ENCODE data around the gene NDUFA6. TPM values are rescaled to one million over a fixed set of nuclear protein-coding genes. Genes with fewer than 3 reads are reported as not detected.
"Not testable (repeated sequence)": the region's sequence is repeated elsewhere in the genome, so short reads cannot be mapped to it uniquely, and the experiment has no call there.

The NDUFA6 gene
- 10 to 100 TPM; 94.8 to 97.1 TPM for total RNA-seq

- Mint-ChIP-seq H3K27me3 (no peaks in the 10 kb centered on the region), H3K4me3 (peak within 1 kb of the TSS; percentile 99), H3K4me1 (peaks cover 31% of the 10 kb centered on the region), H3K9me3 (peaks cover 10% of the 10 kb centered on the region), H3K27ac (peak within 1 kb of the TSS; percentile 99), H3K36me3 (ENCODE audit: low read depth) (peaks cover 36% of the 10 kb centered on the region)
- ChIA-PET POLR2A (interaction anchor here (0.5 to 4.9 kb wide), 51 partner anchors 9 to 805 kb away, joined by 3 to 185 read pairs (median 5); partner anchors contain the start of genes CCDC134, CENPM, MEI1 and NAGA), CTCF (interaction anchor here (0.7 to 4.2 kb wide), 40 partner anchors 8 to 394 kb away, joined by 3 to 47 read pairs (median 5); partner anchors contain the start of genes CENPM, NAGA, SEPTIN3 and SMDT1)
- peak; percentile 99 for DNase-seq
Measured at GRCh38 chr22:42090596-42091454, at the start of gene NDUFA6. NDUFA6 (minus strand) TSS chr22:42090772; CDS start chr22:42090744, 28 bp downstream.

- CTCF ChIA-PET; H3K9me3 Mint-ChIP-seq; H3K27me3 Mint-ChIP-seq; H3K4me1 Mint-ChIP-seq; H3K36me3 Mint-ChIP-seq (ENCODE audit: low read depth); DNase-seq; POLR2A ChIA-PET; H3K27ac Mint-ChIP-seq; H3K4me3 Mint-ChIP-seq: not testable (repeated sequence)
Measured at GRCh38 chr22:42140153-42140552, 49.6 kb upstream of the NDUFA6 start.

GRCh38 chr22:42139508-42139907 lies 48.9 kb upstream of the NDUFA6 start:
- H3K4me1 Mint-ChIP-seq; H3K4me3 Mint-ChIP-seq; H3K27ac Mint-ChIP-seq; CTCF ChIA-PET; H3K9me3 Mint-ChIP-seq; H3K27me3 Mint-ChIP-seq; H3K36me3 Mint-ChIP-seq (ENCODE audit: low read depth); DNase-seq: not testable (repeated sequence)
- POLR2A ChIA-PET: interaction anchor here (1.0 kb wide), 1 partner anchor 49 kb away, joined by 3 read pairs; the partner anchor contains the start of gene NDUFA6

GRCh38 chr22:42138972-42139371 lies 48.4 kb upstream of the NDUFA6 start:
- ChIA-PET POLR2A (interaction anchor here (1.0 kb wide), 1 partner anchor 48 kb away, joined by 3 read pairs; the partner anchor contains the start of gene NDUFA6), CTCF (no interaction called here)
- H3K4me1 Mint-ChIP-seq: no peaks in the 10 kb centered on the region
- no peak for DNase-seq
- H3K9me3 Mint-ChIP-seq: no peaks in the 10 kb centered on the region
- no peak overlapping the region for H3K27ac Mint-ChIP-seq
- H3K27me3 Mint-ChIP-seq: no peaks in the 10 kb centered on the region
- no peak overlapping the region for H3K4me3 Mint-ChIP-seq
- H3K36me3 Mint-ChIP-seq (ENCODE audit: low read depth): peaks cover 3% of the 10 kb centered on the region

- no peak for DNase-seq
- H3K27ac Mint-ChIP-seq: no peak overlapping the region
- H3K36me3 Mint-ChIP-seq (ENCODE audit: low read depth): peaks cover 2% of the 10 kb centered on the region
- no peaks in the 10 kb centered on the region for H3K9me3 Mint-ChIP-seq
- no peaks in the 10 kb centered on the region for H3K4me1 Mint-ChIP-seq
- no peaks in the 10 kb centered on the region for H3K27me3 Mint-ChIP-seq
- ChIA-PET POLR2A (interaction anchor here (1.0 kb wide), 1 partner anchor 47 kb away, joined by 3 read pairs; the partner anchor contains the start of gene NDUFA6), CTCF (no interaction called here)
- H3K4me3 Mint-ChIP-seq: no peak overlapping the region
Measured at GRCh38 chr22:42138122-42138770, 47.7 kb upstream of the NDUFA6 start.

GRCh38 chr22:42135688-42136087 lies 45.1 kb upstream of the NDUFA6 start:
- H3K27ac Mint-ChIP-seq; H3K4me1 Mint-ChIP-seq; H3K27me3 Mint-ChIP-seq; POLR2A ChIA-PET; DNase-seq; H3K4me3 Mint-ChIP-seq; H3K36me3 Mint-ChIP-seq (ENCODE audit: low read depth); H3K9me3 Mint-ChIP-seq: not testable (repeated sequence)
- CTCF ChIA-PET: interaction anchor here (1.9 kb wide), 1 partner anchor 45 kb away, joined by 7 read pairs; the partner anchor contains the start of gene NDUFA6

- no peaks in the 10 kb centered on the region for H3K9me3 Mint-ChIP-seq
- H3K27me3 Mint-ChIP-seq: no peaks in the 10 kb centered on the region
- CTCF ChIA-PET: interaction anchor here (1.9 kb wide), 1 partner anchor 44 kb away, joined by 7 read pairs; the partner anchor contains the start of gene NDUFA6
- DNase-seq: no peak
- no peaks in the 10 kb centered on the region for H3K36me3 Mint-ChIP-seq (ENCODE audit: low read depth)
- no peaks in the 10 kb centered on the region for H3K4me1 Mint-ChIP-seq
- H3K4me3 Mint-ChIP-seq: no peak overlapping the region
- POLR2A ChIA-PET: interaction anchor here (0.7 to 1.8 kb wide), 5 partner anchors 12 to 374 kb away, joined by 3 to 5 read pairs (median 4); partner anchors contain the start of genes NDUFA6 and SMDT1
- H3K27ac Mint-ChIP-seq: no peak overlapping the region
Measured at GRCh38 chr22:42134100-42135020, 43.8 kb upstream of the NDUFA6 start.

- DNase-seq: no peak
- POLR2A ChIA-PET: no interaction called here
- Mint-ChIP-seq H3K27me3 (no peaks in the 10 kb centered on the region), H3K9me3 (no peaks in the 10 kb centered on the region), H3K36me3 (ENCODE audit: low read depth) (no peaks in the 10 kb centered on the region), H3K4me3 (no peak overlapping the region), H3K4me1 (no peaks in the 10 kb centered on the region), H3K27ac (no peak overlapping the region)
- CTCF ChIA-PET: interaction anchor here (2.1 kb wide), 1 partner anchor 42 kb away, joined by 7 read pairs; the partner anchor contains the start of gene NDUFA6
Measured at GRCh38 chr22:42132457-42132856, 41.9 kb upstream of the NDUFA6 start.

GRCh38 chr22:42131562-42131961 lies 41.0 kb upstream of the NDUFA6 start:
- H3K4me1 Mint-ChIP-seq: no peaks in the 10 kb centered on the region
- no peaks in the 10 kb centered on the region for H3K36me3 Mint-ChIP-seq (ENCODE audit: low read depth)
- POLR2A ChIA-PET: no interaction called here
- DNase-seq: no peak
- no peaks in the 10 kb centered on the region for H3K27me3 Mint-ChIP-seq
- H3K9me3 Mint-ChIP-seq: no peaks in the 10 kb centered on the region
- CTCF ChIA-PET: interaction anchor here (2.1 kb wide), 1 partner anchor 41 kb away, joined by 7 read pairs; the partner anchor contains the start of gene NDUFA6
- no peak overlapping the region for H3K27ac Mint-ChIP-seq
- H3K4me3 Mint-ChIP-seq: no peak overlapping the region

- H3K4me3 Mint-ChIP-seq; H3K27me3 Mint-ChIP-seq; CTCF ChIA-PET; DNase-seq; H3K9me3 Mint-ChIP-seq; H3K27ac Mint-ChIP-seq; POLR2A ChIA-PET; H3K36me3 Mint-ChIP-seq (ENCODE audit: low read depth); H3K4me1 Mint-ChIP-seq: not testable (repeated sequence)
Measured at GRCh38 chr22:42130639-42131431, 40.3 kb upstream of the NDUFA6 start, which contains the start of gene CYP2D6. CYP2D6 (minus strand) TSS chr22:42130810; CDS start chr22:42130791, 19 bp downstream.

GRCh38 chr22:42130182-42130581 lies 39.6 kb upstream of the NDUFA6 start:
- CTCF ChIA-PET; DNase-seq; H3K4me3 Mint-ChIP-seq; H3K9me3 Mint-ChIP-seq; H3K4me1 Mint-ChIP-seq; H3K36me3 Mint-ChIP-seq (ENCODE audit: low read depth); POLR2A ChIA-PET; H3K27me3 Mint-ChIP-seq; H3K27ac Mint-ChIP-seq: not testable (repeated sequence)
